IMR-90 (cell line): ENCODE measurements around the gene TPT1.

Experiments used
- BHLHE40 ChIP-seq: fragments of 150-350 bp; IDR thresholded peaks from 2 replicates; pipeline ENCODE4 v1.6.1; 2016; ENCODE audit warnings: mild to moderate bottlenecking, low read depth, low read length
- CEBPB ChIP-seq: IDR thresholded peaks from 2 replicates; pipeline ENCODE4 v1.6.1; 2012; ENCODE audit warnings: low read depth, low read length, improper control_type of control experiment
- CHD1 ChIP-seq: IDR thresholded peaks from 2 replicates; pipeline ENCODE4 v1.6.1; 2012; ENCODE audit warnings: low read depth, low read length, improper control_type of control experiment
- FOS ChIP-seq: fragments of 150-350 bp; IDR thresholded peaks from 2 replicates; pipeline ENCODE4 v1.6.1; 2016; ENCODE audit warnings: low read depth, low read length
- MAFK ChIP-seq: IDR thresholded peaks from 2 replicates; pipeline ENCODE4 v1.6.1; 2012; ENCODE audit warnings: low read depth, low read length, improper control_type of control experiment
- MAZ ChIP-seq: IDR thresholded peaks from 2 replicates; pipeline ENCODE4 v1.6.1; 2012; ENCODE audit warnings: low read depth, mild to moderate bottlenecking, low read length, improper control_type of control experiment, moderate library complexity, borderline replicate concordance
- MXI1 ChIP-seq: IDR thresholded peaks from 2 replicates; pipeline ENCODE4 v1.6.1; 2012; ENCODE audit warnings: low read depth, mild to moderate bottlenecking, low read length, moderate library complexity, borderline replicate concordance
- POLR2A ChIP-seq: IDR thresholded peaks from 2 replicates; pipeline ENCODE4 v1.6.1; 2012; ENCODE audit warnings: mild to moderate bottlenecking, low read depth, low read length
- RAD21 ChIP-seq: IDR thresholded peaks from 2 replicates; pipeline ENCODE4 v1.6.1; 2012; ENCODE audit warnings: low read length, improper control_type of control experiment
- RFX5 ChIP-seq: IDR thresholded peaks from 2 replicates; pipeline ENCODE4 v1.8.0; 2012; ENCODE audit warnings: low read depth, mild to moderate bottlenecking, low read length, moderate library complexity
- TF ChIP-seq, protein P1 (sequence below): conservative IDR thresholded peaks from 2 replicates; pipeline ENCODE4 v1.5.1; 2012; ENCODE audit warnings: mild to moderate bottlenecking, low read depth, low read length, improper control_type of control experiment
- TF ChIP-seq, protein P2 (sequence below): fragments of 150-350 bp; IDR thresholded peaks from 2 replicates; pipeline ENCODE4 v1.6.1; 2016; ENCODE audit warnings: low read depth, mild to moderate bottlenecking, low read length, moderate library complexity, borderline replicate concordance
- TF ChIP-seq, protein P3 (sequence below): fragments of 150-350 bp; IDR thresholded peaks from 2 replicates; pipeline ENCODE4 v1.6.1; 2017; ENCODE audit warnings: mild to moderate bottlenecking, antibody characterized with exemption, low read length, low read depth

DNA sequence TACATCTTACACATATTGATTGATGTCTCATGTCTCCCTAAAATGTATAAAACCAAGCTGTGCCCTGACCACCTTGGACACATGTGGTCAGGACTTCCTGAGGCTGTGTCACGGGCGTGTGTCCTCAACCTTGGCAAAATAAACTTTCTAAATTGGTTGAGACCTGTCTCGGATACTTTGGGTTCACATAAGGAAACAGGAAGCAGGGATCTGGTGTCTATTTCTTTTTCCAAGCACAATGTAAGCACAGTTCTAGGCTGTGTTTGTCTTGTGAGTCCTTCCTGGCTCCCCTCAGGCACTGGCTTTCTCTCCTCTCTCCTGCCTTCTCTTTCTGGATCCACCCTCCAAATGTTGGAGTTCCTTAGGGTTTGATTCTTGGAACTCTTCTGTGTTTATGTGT lies 27.6 kb upstream of the TPT1 start:
- TF ChIP-seq CEBPB: no peak
- TF ChIP-seq, protein P1, sequence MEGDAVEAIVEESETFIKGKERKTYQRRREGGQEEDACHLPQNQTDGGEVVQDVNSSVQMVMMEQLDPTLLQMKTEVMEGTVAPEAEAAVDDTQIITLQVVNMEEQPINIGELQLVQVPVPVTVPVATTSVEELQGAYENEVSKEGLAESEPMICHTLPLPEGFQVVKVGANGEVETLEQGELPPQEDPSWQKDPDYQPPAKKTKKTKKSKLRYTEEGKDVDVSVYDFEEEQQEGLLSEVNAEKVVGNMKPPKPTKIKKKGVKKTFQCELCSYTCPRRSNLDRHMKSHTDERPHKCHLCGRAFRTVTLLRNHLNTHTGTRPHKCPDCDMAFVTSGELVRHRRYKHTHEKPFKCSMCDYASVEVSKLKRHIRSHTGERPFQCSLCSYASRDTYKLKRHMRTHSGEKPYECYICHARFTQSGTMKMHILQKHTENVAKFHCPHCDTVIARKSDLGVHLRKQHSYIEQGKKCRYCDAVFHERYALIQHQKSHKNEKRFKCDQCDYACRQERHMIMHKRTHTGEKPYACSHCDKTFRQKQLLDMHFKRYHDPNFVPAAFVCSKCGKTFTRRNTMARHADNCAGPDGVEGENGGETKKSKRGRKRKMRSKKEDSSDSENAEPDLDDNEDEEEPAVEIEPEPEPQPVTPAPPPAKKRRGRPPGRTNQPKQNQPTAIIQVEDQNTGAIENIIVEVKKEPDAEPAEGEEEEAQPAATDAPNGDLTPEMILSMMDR: no peak
- no peak for TF ChIP-seq MAFK
- TF ChIP-seq, protein P2, sequence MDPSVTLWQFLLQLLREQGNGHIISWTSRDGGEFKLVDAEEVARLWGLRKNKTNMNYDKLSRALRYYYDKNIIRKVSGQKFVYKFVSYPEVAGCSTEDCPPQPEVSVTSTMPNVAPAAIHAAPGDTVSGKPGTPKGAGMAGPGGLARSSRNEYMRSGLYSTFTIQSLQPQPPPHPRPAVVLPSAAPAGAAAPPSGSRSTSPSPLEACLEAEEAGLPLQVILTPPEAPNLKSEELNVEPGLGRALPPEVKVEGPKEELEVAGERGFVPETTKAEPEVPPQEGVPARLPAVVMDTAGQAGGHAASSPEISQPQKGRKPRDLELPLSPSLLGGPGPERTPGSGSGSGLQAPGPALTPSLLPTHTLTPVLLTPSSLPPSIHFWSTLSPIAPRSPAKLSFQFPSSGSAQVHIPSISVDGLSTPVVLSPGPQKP: no peak
- no peak for TF ChIP-seq BHLHE40
- no peak for TF ChIP-seq FOS
- TF ChIP-seq MXI1: no peak
- TF ChIP-seq POLR2A: no peak
- TF ChIP-seq, protein P3, sequence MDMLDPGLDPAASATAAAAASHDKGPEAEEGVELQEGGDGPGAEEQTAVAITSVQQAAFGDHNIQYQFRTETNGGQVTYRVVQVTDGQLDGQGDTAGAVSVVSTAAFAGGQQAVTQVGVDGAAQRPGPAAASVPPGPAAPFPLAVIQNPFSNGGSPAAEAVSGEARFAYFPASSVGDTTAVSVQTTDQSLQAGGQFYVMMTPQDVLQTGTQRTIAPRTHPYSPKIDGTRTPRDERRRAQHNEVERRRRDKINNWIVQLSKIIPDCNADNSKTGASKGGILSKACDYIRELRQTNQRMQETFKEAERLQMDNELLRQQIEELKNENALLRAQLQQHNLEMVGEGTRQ: no peak
- no peak for TF ChIP-seq RAD21
- TF ChIP-seq RFX5: no peak
- no peak for TF ChIP-seq MAZ
- TF ChIP-seq CHD1: no peak
